UCSD-AML1 (cell line): ENCODE data around the gene SOSTDC1.
"Not testable (repeated sequence)": the region's sequence is repeated elsewhere in the genome, so short reads cannot be mapped to it uniquely, and the experiment has no call there.

Experiments
- DNase-seq: peaks from one replicate; lab custom pipeline; 2025; ENCODE audit not compliant: unreplicated experiment; lab: John Stamatoyannopoulos, UW

SOSTDC1 gene

GRCh38 chr7:16463520-16463919, 2.0 kb downstream of the SOSTDC1 start:
- DNase-seq = no peak

DNA sequence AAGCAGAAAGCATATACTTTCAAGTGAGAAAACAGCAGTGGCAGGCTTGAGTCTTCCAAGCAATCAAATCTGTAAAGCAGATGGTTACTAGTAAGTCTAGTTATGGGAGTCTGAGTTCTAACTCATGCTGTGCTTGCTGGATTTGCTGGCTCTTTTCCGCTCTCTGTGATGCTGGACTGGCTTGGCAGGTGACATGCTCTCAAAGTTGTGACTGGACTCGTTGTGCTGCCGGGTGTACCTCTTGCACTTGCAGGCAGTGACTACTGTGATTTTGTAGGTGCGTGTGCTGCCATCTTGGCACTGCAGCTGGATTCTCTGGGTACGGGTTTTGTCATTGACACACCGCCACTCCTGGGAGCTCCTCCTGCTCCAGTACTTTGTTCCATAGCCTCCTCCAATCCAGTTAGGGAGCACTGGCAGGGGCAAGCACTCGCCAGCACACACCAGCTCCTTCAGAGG, 3.1 kb downstream of the SOSTDC1 start:
- DNase-seq = no peak

DNA sequence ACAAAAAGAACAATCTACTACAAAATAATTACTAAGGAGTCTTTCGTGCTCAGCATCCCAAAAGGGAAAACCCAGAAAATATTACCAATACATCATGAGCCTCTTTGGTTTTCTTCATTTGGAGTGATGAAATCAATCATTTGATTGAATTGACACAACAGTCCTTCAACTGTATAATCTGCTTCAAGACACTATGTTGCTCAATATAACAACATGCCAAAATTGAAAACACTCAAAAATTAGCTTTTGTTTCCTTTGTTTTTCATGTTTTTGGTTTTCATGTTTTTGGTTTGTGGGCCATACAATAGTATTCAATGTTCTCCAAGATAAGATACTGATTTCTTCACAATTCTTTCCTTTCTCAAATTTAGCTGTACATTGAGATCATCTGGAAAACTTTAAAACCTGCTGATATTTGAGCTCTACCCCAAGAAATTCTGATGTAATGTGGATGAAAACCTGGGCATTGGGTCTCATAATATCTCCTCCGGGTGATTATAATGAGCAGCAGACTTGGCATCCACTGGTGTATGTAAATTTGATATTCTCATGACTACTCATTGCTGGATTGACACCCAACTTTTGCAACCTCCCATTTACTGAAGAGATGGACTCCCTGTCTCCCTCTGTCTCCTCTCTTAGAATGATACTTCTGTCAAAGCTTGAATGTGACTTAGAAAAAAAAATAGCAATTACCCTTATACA, 4.6 kb downstream of the SOSTDC1 start:
- no peak for DNase-seq

GRCh38 chr7:16456303-16456702, 9.2 kb downstream of the SOSTDC1 start:
- DNase-seq = not testable (repeated sequence)

DNA sequence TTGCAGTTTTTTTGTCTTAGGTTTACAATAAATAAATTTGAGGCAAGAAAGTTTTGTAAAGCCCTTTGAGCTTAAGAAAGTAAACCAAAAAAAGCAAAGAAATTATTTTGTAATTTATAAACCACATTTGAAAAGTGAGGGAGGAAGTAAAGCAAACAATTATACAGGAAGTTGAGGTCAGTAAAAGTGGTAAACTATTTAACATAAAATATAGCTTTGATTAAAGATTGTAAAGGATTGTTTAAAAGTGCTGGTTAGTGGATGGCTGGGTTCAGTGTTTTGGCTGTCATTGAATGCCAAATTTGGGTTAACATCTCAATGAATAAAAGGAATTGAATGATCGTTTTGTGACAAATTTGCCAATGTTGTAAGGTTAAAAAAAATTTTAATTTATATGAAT, 9.9 kb downstream of the SOSTDC1 start:
- DNase-seq = no peak

- no peak for DNase-seq
Measured at GRCh38 chr7:16450366-16450765, 15.2 kb downstream of the SOSTDC1 start.

DNA sequence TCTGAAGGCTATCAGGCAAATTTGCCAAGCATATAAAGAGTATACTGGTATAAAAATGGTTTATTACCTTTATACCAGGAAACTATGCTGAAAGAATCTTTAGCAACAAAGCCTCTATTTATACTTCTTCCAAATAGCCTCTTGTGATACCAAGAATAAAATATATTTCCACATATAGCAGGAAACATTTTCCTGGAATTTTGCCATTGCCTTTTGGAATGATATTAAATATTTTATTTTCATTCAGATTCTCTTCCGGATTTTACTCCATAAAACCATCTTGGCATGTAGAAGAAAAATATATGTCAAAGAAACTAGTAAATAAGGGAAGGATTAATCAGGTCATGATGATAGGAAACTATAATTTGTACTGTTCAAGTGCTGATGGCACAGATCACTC, 17.7 kb downstream of the SOSTDC1 start:
- DNase-seq = no peak

DNA sequence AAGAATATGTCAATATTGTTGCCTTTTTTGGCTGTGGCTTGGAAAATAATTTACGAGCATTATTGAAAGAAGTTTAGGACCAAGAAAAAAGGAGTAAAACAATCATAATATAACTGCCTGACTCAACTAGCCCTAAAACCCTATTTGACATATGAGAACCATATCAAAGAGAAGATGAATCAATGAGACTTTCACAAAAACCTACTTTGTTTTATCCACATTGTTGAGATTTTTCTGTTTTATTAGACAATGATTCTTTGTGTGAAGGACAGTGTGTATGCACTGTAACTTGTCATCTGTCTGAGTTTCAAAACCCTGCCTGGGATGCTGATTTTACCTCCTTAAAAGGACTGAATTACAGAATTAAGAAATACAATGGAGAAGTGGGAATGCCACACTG, 19.0 kb downstream of the SOSTDC1 start:
- DNase-seq = no peak

GRCh38 chr7:16443871-16444270, 21.7 kb downstream of the SOSTDC1 start:
- not testable (repeated sequence) for DNase-seq

GRCh38 chr7:16438988-16439387, 26.6 kb downstream of the SOSTDC1 start:
- DNase-seq = no peak

DNA sequence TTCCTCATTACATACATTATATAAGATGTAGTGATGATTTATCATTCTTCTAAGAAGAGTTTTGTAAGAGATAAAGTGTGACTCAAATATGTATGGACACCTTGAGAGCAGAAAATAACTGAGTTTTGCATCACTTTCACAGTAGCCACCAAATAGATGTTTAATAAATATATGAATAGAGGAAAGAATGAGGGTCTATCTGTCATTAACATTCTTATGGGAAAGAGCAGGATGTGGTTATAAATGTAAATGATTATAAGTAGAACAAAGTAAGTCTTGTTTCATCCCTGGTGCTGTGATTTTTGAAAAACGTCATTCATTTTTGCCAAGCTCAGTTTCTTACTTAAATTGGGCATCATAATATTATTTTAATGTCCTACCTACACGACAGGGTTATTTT, 29.2 kb downstream of the SOSTDC1 start:
- DNase-seq = no peak

- no peak for DNase-seq
Measured at GRCh38 chr7:16433568-16434122, 31.9 kb downstream of the SOSTDC1 start.

DNA sequence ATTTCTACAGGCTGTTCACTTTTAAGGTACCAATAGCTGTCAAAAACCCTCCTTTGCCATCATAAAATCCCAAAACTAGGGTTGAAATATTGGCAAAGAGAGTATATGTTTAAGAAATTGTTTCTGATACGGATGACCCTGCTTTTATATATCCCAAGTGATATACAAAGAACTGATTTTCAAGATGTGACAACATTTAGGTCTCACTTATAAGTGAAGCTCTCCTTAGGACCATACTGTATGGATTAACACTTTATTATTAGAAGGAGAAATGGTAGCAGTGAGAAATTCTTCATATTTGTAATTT, 33.2 kb downstream of the SOSTDC1 start:
- DNase-seq = no peak

GRCh38 chr7:16431646-16432424, 33.7 kb downstream of the SOSTDC1 start:
- DNase-seq = no peak

DNA sequence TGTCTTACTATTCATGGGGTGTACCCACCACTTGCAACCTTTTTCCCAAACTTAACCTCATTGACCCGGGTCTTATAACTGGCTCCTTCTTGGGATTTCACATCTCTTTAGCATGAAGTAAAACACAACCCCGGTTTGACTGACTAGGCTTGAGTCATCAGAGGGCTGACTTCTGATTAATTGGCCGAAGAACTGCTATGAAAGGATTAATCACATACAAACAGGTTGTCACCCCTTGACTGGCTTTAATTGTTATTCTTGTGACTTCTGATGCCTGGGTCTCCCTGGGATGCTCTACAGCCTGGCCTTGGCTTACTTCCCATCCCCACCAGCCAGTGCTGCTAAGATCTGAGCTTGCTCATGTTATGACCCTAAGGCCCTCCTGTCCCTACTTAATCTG, 35.4 kb downstream of the SOSTDC1 start:
- no peak for DNase-seq

DNA sequence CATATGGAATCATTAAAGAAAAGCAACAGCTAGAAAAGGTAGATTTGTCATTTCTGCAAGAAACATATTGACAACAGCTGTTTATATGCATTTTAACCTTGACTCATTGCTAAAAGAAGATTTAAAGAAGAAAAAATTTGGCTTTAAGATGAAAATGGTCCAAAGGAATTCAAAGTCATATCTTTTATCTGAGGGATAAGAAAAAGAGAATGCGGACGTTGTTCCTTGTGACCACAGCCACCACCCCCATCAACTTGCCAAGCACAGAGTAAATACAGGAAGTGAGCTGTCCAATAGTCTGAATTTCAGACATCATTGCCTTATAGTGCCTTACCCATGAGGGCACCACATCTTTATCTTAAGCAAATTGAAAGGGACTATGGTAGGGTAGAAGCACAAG, 36.9 kb downstream of the SOSTDC1 start:
- DNase-seq = no peak

DNA sequence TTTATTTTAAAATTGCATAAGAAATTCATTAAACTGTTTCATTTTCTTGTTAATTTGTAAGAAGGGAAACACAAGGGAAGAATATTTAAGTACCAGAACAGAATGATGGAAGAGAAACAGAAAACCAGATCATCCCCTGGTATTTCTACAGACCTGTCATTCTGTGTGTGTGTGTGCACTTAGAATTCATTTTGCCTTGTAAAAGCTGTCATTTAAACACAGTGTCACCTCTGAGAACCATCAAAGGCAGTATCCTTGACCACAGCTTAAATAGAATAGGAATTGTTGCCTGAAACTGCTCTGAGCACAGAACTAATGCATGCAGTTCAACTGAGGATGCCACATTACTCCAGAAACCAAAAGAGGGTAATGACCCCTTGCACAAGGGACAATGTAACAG, 37.4 kb downstream of the SOSTDC1 start:
- no peak for DNase-seq

DNA sequence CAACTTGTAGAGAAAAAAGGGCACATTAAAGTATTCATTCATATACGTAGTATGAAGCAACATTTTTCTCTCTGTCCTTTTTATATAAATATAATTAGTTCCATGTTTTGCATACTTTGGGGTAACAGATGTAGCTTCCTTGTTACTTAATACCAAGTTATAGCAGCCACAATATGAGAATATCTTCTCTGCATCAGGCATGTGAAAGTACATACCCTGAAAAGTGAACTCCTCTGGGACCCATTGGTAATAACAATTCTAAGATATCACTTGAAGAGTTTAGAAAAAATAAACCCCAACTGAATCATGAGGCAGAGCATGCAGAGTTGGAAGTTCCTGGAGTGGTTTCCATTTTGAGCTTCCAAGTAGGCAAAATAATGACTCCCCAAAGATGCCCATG, 41.8 kb downstream of the SOSTDC1 start:
- no peak for DNase-seq

GRCh38 chr7:16422917-16423316, 42.6 kb downstream of the SOSTDC1 start:
- DNase-seq = no peak

DNA sequence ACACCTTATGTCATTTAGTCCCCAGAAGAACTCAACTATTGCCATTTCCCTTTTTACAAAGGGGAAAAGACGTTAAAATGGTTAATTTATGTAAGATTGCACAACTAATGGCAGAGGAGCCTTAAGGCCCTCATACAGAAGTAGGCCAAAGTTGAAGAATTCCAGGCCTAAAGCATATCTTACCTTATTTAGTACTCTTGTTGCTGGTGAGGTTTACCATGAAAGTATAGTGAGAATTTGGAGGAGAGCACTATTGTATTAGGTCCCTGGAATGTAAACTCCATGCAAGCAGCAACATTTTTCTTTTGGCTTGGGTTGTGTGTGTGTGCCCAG, 43.5 kb downstream of the SOSTDC1 start:
- DNase-seq = no peak

- peak; percentile 15 for DNase-seq
Measured at GRCh38 chr7:16421333-16422102, 44.0 kb downstream of the SOSTDC1 start, which contains the start of gene CRPPA. Gene CRPPA, minus strand, starts transcription at chr7:16421538. Its CDS starts 216 bp downstream, at chr7:16421322.
